Testis (tissue), 3 donors: ENCODE data around the gene PEMT. TPM values are rescaled to one million over a fixed set of nuclear protein-coding genes. Genes with fewer than 3 reads are reported as not detected.

Experiments
- DNase-seq: peaks from one replicate; pipeline ENCODE4 v3.0.0-alpha.2; 2019
- H3K27ac ChIP-seq, 2 donors: fragments of 200-600 bp; sonication (generic); one replicate each; pipeline ENCODE4 v1.5.1; 2019
- H3K27me3 ChIP-seq: fragments of 200-600 bp; sonication (generic); one replicate; pipeline ENCODE4 v1.5.1; 2019
- H3K36me3 ChIP-seq: fragments of 200-600 bp; sonication (generic); one replicate; pipeline ENCODE4 v1.5.1; 2017; ENCODE audit warnings: low read depth; ENCODE audit errors: missing control alignments
- H3K4me1 ChIP-seq: fragments of 200-600 bp; sonication (generic); one replicate; pipeline ENCODE4 v1.5.1; 2019
- H3K4me3 ChIP-seq, 2 donors: fragments of 200-600 bp; sonication (generic); one replicate each; pipeline ENCODE4 v1.5.1; 2017 to 2019
- H3K9me3 ChIP-seq: fragments of 200-600 bp; sonication (generic); one replicate; pipeline ENCODE4 v1.5.1; 2017
- POLR2A ChIP-seq: fragments of 450-650 bp; IDR thresholded peaks from one replicate; pipeline ENCODE4 v1.6.1; 2017; ENCODE audit warnings: antibody characterized with exemption, mild to moderate bottlenecking, moderate library complexity
- WGBS, 2 donors: methylation state at CpG; one replicate each; pipeline ENCODE4 v1.1.5; 2018; 5-methylcytosine and 5-hydroxymethylcytosine counted together
- intact Hi-C: fragments of 100-400 bp; cut with DNase I; formaldehyde crosslinking; loops from one replicate; pipeline ENCODE4 v1.15.1; 2023; ENCODE audit warnings: low total_unique reads
- polyA plus RNA-seq: library from polyadenylated mRNA; stranded (reverse); fragments of 350-450 nt; fragmentation: Illumina TruSeq; extraction: RNeasy Lipid Tissue Mini Kit (QIAGEN cat#74804); gene quantifications from one replicate; pipeline ENCODE4 v1.2.3, GENCODE V29; 2014; ENCODE audit warnings: low read depth, low replicate concordance; ENCODE audit not compliant: insufficient read depth
- total RNA-seq, 2 donors: library from RNA; depleted of rRNA; stranded (reverse); fragments of >200 nt; gene quantifications; one replicate each; pipeline ENCODE4 v1.2.3, GENCODE V29; 2016
- TF ChIP-seq, protein P1 (sequence below), 3 experiments: fragments of 450-650 bp in 2 of 3; fragments of 200-600 bp in 1 of 3; sonication (generic) in 1 of 3; IDR thresholded peaks; one replicate each; pipeline ENCODE4 v1.5.1; 2016 to 2019; ENCODE audit warnings: antibody characterized with exemption in 3 of 3, mild to moderate bottlenecking in 2 of 3, moderate library complexity in 1 of 3

PEMT gene
- total and polyA plus RNA-seq, 3 donors from 2014 or later: 66.0 to 120 (median 83.1) TPM

GRCh38 chr17:17497845-17498520 is 93.5 kb downstream of the PEMT start:
- H3K27me3 ChIP-seq: no peaks in the 10 kb centered on the region
- H3K4me1 ChIP-seq: peaks cover 6% of the 10 kb centered on the region
- H3K27ac ChIP-seq: no peak overlapping the region
- H3K36me3 ChIP-seq: no peaks in the 10 kb centered on the region
- H3K4me3 ChIP-seq: no peak overlapping the region
- DNase-seq: no peak
- H3K9me3 ChIP-seq: no peaks in the 10 kb centered on the region
- TF ChIP-seq, protein P1, sequence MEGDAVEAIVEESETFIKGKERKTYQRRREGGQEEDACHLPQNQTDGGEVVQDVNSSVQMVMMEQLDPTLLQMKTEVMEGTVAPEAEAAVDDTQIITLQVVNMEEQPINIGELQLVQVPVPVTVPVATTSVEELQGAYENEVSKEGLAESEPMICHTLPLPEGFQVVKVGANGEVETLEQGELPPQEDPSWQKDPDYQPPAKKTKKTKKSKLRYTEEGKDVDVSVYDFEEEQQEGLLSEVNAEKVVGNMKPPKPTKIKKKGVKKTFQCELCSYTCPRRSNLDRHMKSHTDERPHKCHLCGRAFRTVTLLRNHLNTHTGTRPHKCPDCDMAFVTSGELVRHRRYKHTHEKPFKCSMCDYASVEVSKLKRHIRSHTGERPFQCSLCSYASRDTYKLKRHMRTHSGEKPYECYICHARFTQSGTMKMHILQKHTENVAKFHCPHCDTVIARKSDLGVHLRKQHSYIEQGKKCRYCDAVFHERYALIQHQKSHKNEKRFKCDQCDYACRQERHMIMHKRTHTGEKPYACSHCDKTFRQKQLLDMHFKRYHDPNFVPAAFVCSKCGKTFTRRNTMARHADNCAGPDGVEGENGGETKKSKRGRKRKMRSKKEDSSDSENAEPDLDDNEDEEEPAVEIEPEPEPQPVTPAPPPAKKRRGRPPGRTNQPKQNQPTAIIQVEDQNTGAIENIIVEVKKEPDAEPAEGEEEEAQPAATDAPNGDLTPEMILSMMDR (IDR thresholded peaks at IDR 0.05): no peak
- no peak for TF ChIP-seq POLR2A
- WGBS, 2 donors: 96 to 97% methylated on average over 9 to 10 of the region's 10 CpGs
- intact Hi-C loops: loop anchor here (10.0 kb wide), 1 partner anchor 67 kb away; no protein-coding TSS in a partner anchor

- Histone ChIP-seq H3K4me3 (peak overlapping the region; percentile 73 to 79), H3K36me3 (no peaks in the 10 kb centered on the region), H3K27ac (peak overlapping the region; percentile 66 to 84), H3K4me1 (peaks cover 6% of the 10 kb centered on the region), H3K9me3 (no peaks in the 10 kb centered on the region), H3K27me3 (no peaks in the 10 kb centered on the region)
- intact Hi-C loops: loop anchor here (10.0 kb wide), 1 partner anchor 68 kb away; no protein-coding TSS in a partner anchor
- DNase-seq: no peak
- WGBS, 2 donors: 28 to 33% methylated on average over 13 to 18 of the region's 19 CpGs
- no peak for TF ChIP-seq POLR2A
- TF ChIP-seq, protein P1 (IDR thresholded peaks at IDR 0.05): peak in 1 of 3 experiments; percentile 4
Measured at GRCh38 chr17:17497065-17497844, 94.3 kb downstream of the PEMT start.

- H3K27ac ChIP-seq: peak within 1 kb of the TSS; percentile 80 to 84
- 0 to 2% methylated on average over 21 to 56 of the region's 93 CpGs for WGBS, 2 donors
- intact Hi-C loops: loop anchor here (10.0 kb wide), 1 partner anchor 68 kb away; no protein-coding TSS in a partner anchor
- H3K4me3 ChIP-seq: peak within 1 kb of the TSS; percentile 73 to 79
- H3K36me3 ChIP-seq: no peaks in the 10 kb centered on the region
- TF ChIP-seq, protein P1 (IDR thresholded peaks at IDR 0.05): peak; percentile 96 to 98 (median 98)
- TF ChIP-seq POLR2A: peak; percentile 95
- H3K9me3 ChIP-seq: no peaks in the 10 kb centered on the region
- H3K27me3 ChIP-seq: no peaks in the 10 kb centered on the region
- peak; percentile 93 for DNase-seq
- peaks cover 13% of the 10 kb centered on the region for H3K4me1 ChIP-seq
Measured at GRCh38 chr17:17496189-17497064, 95.1 kb downstream of the PEMT start, which contains the start of gene RASD1. TSS of gene RASD1 (minus strand) at chr17:17496395. CDS start at chr17:17496181, 214 bp downstream.

DNA sequence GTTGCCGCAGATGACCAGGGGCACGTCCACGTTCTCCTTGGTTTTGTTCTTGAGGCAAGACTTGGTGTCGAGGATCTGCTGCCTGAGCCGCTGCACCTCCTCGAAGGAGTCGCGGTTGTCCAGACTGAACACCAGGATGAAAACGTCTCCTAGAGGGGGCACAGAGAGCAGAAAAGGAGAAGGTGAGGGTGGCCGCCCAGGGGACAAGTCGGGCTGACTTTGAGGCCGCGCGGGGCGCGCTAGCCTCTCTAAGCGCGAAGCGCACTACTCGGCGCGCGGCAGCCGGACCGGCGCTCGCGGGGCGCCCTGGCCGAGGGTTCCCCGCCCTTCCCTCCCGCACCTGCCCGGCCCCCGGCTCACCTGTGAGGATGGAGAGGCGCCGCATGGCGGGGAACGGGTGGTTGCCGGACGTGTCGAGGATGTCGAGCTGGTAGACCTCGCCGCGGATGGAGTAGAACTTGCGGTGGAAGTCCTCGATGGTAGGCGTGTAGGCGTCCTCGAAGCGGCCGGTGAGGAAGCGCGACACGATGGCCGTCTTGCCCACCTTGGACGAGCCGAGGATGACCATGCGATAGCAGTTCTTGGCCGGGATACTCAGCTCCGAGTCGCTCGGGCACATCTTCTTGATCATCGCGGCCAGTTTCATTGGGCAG is 95.8 kb downstream of the PEMT start:
- Histone ChIP-seq H3K27me3 (no peaks in the 10 kb centered on the region), H3K36me3 (no peaks in the 10 kb centered on the region), H3K4me3 (peak overlapping the region; percentile 73 to 79), H3K9me3 (no peaks in the 10 kb centered on the region), H3K4me1 (peaks cover 15% of the 10 kb centered on the region), H3K27ac (peak overlapping the region; percentile 80 to 81)
- DNase-seq: peak; percentile 31
- TF ChIP-seq, protein P1 (IDR thresholded peaks at IDR 0.05): no peak
- no peak for TF ChIP-seq POLR2A
- intact Hi-C loops: loop anchor here (10.0 kb wide), 1 partner anchor 69 kb away; no protein-coding TSS in a partner anchor
- WGBS, 2 donors: 0 to 1% methylated on average over 29 to 65 of the region's 65 CpGs
